CD4-positive, alpha-beta memory T cell (primary cell): Measurements from ENCODE around the gene SERPINB7. TPM values are rescaled to one million over a fixed set of nuclear protein-coding genes. Genes with fewer than 3 reads are reported as not detected.
"Not testable (repeated sequence)": the region's sequence is repeated elsewhere in the genome, so short reads cannot be mapped to it uniquely, and the experiment has no call there.

Source experiments
- CTCF ChIA-PET: fragments of 350-600 bp; sonication (Branson Sonifier 250); formaldehyde crosslinking; loops from one replicate; lab custom pipeline; 2021; ENCODE audit warnings: inconsistent platforms; ENCODE audit not compliant: partially characterized antibody; lab: Charles Lee
- POLR2A ChIA-PET: fragments of 350-600 bp; sonication (Branson Sonifier 250); formaldehyde crosslinking; loops from one replicate; lab custom pipeline; 2021; ENCODE audit not compliant: partially characterized antibody; lab: Charles Lee
- DNase-seq, 5 donors: peaks; one replicate each; pipeline versions ENCODE4 v3.0.0 to v3.0.0-alpha.2; 2020 to 2022; ENCODE audit warnings: mixed read lengths in 1 of 5
- H3K27ac ChIP-seq: one replicate; pipeline ENCODE4 v1.7.0; 2013; ENCODE audit warnings: low read depth, low read length
- H3K27me3 ChIP-seq: 2 replicates; pipeline ENCODE4 v1.7.0; 2013; ENCODE audit warnings: mild to moderate bottlenecking, low read length, moderate library complexity; ENCODE audit not compliant: insufficient read depth
- H3K36me3 ChIP-seq: 2 replicates; pipeline ENCODE4 v1.7.0; 2013; ENCODE audit warnings: mild to moderate bottlenecking, low read length, moderate library complexity; ENCODE audit not compliant: insufficient read depth
- H3K4me1 ChIP-seq: 2 replicates; pipeline ENCODE4 v1.7.0; 2013; ENCODE audit warnings: mild to moderate bottlenecking, low read length, moderate library complexity; ENCODE audit not compliant: insufficient read depth
- H3K4me3 ChIP-seq, 2 donors: one replicate each; pipeline ENCODE4 v1.7.0; 2013; ENCODE audit warnings: low read length in 2 of 2, mild to moderate bottlenecking in 1 of 2
- H3K9me3 ChIP-seq, 2 donors: one replicate each; pipeline ENCODE4 v1.7.0; 2013; ENCODE audit warnings: low read length in 2 of 2, control low read depth in 1 of 2; ENCODE audit not compliant: control insufficient read depth in 1 of 2
- H3K27ac Mint-ChIP-seq, 7 donors: one replicate each; pipeline ENCODE4 v1.8.0; 2020 to 2021; ENCODE audit warnings: mixed read lengths in 7 of 7, mild to moderate bottlenecking in 6 of 7, inconsistent platforms in 3 of 7, moderate library complexity in 3 of 7
- H3K27me3 Mint-ChIP-seq, 2 donors: one replicate each; pipeline ENCODE4 v1.8.0; 2020 to 2021; ENCODE audit warnings: mixed read lengths in 2 of 2
- H3K36me3 Mint-ChIP-seq, 2 donors: one replicate each; pipeline ENCODE4 v1.8.0; 2020 to 2021; ENCODE audit warnings: mixed read lengths in 2 of 2, inconsistent platforms in 1 of 2, mild to moderate bottlenecking in 1 of 2
- H3K4me1 Mint-ChIP-seq, 4 donors: one replicate each; pipeline ENCODE4 v1.8.0; 2020 to 2021; ENCODE audit warnings: mixed read lengths in 4 of 4, mild to moderate bottlenecking in 1 of 4
- H3K4me3 Mint-ChIP-seq, 8 donors: one replicate each; pipeline ENCODE4 v1.8.0; 2020 to 2021; ENCODE audit warnings: mixed read lengths in 8 of 8, mild to moderate bottlenecking in 7 of 8, moderate library complexity in 6 of 8, inconsistent platforms in 3 of 8
- H3K9me3 Mint-ChIP-seq, 8 donors: one replicate each; pipeline ENCODE4 v1.8.0; 2020 to 2021; ENCODE audit warnings: mixed read lengths in 8 of 8, mild to moderate bottlenecking in 5 of 8, inconsistent platforms in 3 of 8, moderate library complexity in 1 of 8
- intact Hi-C: fragments of 100-400 bp; cut with micrococcal nuclease; formaldehyde crosslinking; loops from one replicate; pipeline ENCODE4 v1.15.1; 2023
- polyA plus RNA-seq, 2 donors: library from polyadenylated mRNA; unstranded; fragments of 300-500 nt; fragmentation: Illumina TruSeq; gene quantifications; one replicate each; pipeline ENCODE4 v1.2.3, GENCODE V29; 2021
- total RNA-seq, 2 experiments: library from RNA; stranded (reverse); gene quantifications; one replicate each; pipeline ENCODE4 v1.2.3, GENCODE V29; 2021

Gene SERPINB7
- total and polyA plus RNA-seq, 4 experiments from 2014 or later: not detected

GRCh38 chr18:63749489-63749888, 25.7 kb upstream of the SERPINB7 start:
- H3K4me1 ChIP-seq: no peaks in the 10 kb centered on the region
- no peaks in the 10 kb centered on the region for H3K9me3 ChIP-seq
- Mint-ChIP-seq H3K9me3 (peaks cover 0 to 5% (median 3%) of the 10 kb centered on the region in 8 donors), H3K27ac (no peak overlapping the region), H3K36me3 (no peaks in the 10 kb centered on the region), H3K4me3 (no peak overlapping the region), H3K27me3 (peaks cover 0 to 1% of the 10 kb centered on the region in 2 donors), H3K4me1 (no peaks in the 10 kb centered on the region)
- H3K27me3 ChIP-seq: no peaks in the 10 kb centered on the region
- CTCF ChIA-PET: no interaction called here
- intact Hi-C loops: no loop called here
- no peak overlapping the region for H3K4me3 ChIP-seq
- no peak for DNase-seq
- POLR2A ChIA-PET: no interaction called here
- H3K36me3 ChIP-seq: no peaks in the 10 kb centered on the region
- no peak overlapping the region for H3K27ac ChIP-seq

GRCh38 chr18:63752636-63753035, 22.6 kb upstream of the SERPINB7 start:
- no peak for DNase-seq
- H3K4me3 ChIP-seq: no peak overlapping the region
- Mint-ChIP-seq H3K4me3 (no peak overlapping the region), H3K27me3 (peaks cover 0 to 1% of the 10 kb centered on the region in 2 donors), H3K36me3 (no peaks in the 10 kb centered on the region), H3K27ac (no peak overlapping the region), H3K4me1 (no peaks in the 10 kb centered on the region), H3K9me3 (peaks cover 0 to 9% (median 0%) of the 10 kb centered on the region in 8 donors)
- no peaks in the 10 kb centered on the region for H3K4me1 ChIP-seq
- H3K36me3 ChIP-seq: no peaks in the 10 kb centered on the region
- CTCF ChIA-PET: no interaction called here
- H3K9me3 ChIP-seq: no peaks in the 10 kb centered on the region
- POLR2A ChIA-PET: no interaction called here
- no peaks in the 10 kb centered on the region for H3K27me3 ChIP-seq
- H3K27ac ChIP-seq: no peak overlapping the region
- intact Hi-C loops: no loop called here

- no peaks in the 10 kb centered on the region for H3K4me1 ChIP-seq
- intact Hi-C loops: no loop called here
- no peaks in the 10 kb centered on the region for H3K9me3 ChIP-seq
- no peak overlapping the region for H3K4me3 ChIP-seq
- Mint-ChIP-seq H3K4me1 (no peaks in the 10 kb centered on the region), H3K4me3 (no peak overlapping the region), H3K27me3 (peaks cover 0 to 1% of the 10 kb centered on the region in 2 donors), H3K9me3 (peaks cover 0 to 5% (median 0%) of the 10 kb centered on the region in 8 donors), H3K27ac (no peak overlapping the region), H3K36me3 (no peaks in the 10 kb centered on the region)
- no peak overlapping the region for H3K27ac ChIP-seq
- ChIA-PET CTCF (no interaction called here), POLR2A (no interaction called here)
- DNase-seq: no peak
- H3K27me3 ChIP-seq: no peaks in the 10 kb centered on the region
- no peaks in the 10 kb centered on the region for H3K36me3 ChIP-seq
These were observed 21.5 kb upstream of the SERPINB7 start for GRCh38 chr18:63753676-63754075.

GRCh38 chr18:63757541-63757940, 17.7 kb upstream of the SERPINB7 start:
- Mint-ChIP-seq H3K9me3 (peaks cover 2 to 27% (median 15%) of the 10 kb centered on the region in 8 donors), H3K4me3 (no peak overlapping the region), H3K27ac (no peak overlapping the region), H3K27me3 (peaks cover 0 to 1% of the 10 kb centered on the region in 2 donors), H3K4me1 (no peaks in the 10 kb centered on the region), H3K36me3 (no peaks in the 10 kb centered on the region)
- no peaks in the 10 kb centered on the region for H3K4me1 ChIP-seq
- no peaks in the 10 kb centered on the region for H3K27me3 ChIP-seq
- no peaks in the 10 kb centered on the region for H3K36me3 ChIP-seq
- no peak for DNase-seq
- H3K9me3 ChIP-seq: no peaks in the 10 kb centered on the region
- H3K4me3 ChIP-seq: no peak overlapping the region
- ChIA-PET CTCF (no interaction called here), POLR2A (no interaction called here)
- H3K27ac ChIP-seq: no peak overlapping the region
- intact Hi-C loops: no loop called here

GRCh38 chr18:63758615-63759240, 16.5 kb upstream of the SERPINB7 start:
- H3K36me3 Mint-ChIP-seq: no peaks in the 10 kb centered on the region
- no peak for DNase-seq
- no peaks in the 10 kb centered on the region for H3K4me1 Mint-ChIP-seq
- no peak overlapping the region for H3K4me3 Mint-ChIP-seq
- intact Hi-C loops: no loop called here
- H3K27me3 ChIP-seq: no peaks in the 10 kb centered on the region
- H3K9me3 Mint-ChIP-seq: peaks cover 2 to 27% (median 15%) of the 10 kb centered on the region in 8 donors
- H3K4me1 ChIP-seq: no peaks in the 10 kb centered on the region
- H3K4me3 ChIP-seq: no peak overlapping the region
- no peaks in the 10 kb centered on the region for H3K36me3 ChIP-seq
- CTCF ChIA-PET: no interaction called here
- no peaks in the 10 kb centered on the region for H3K9me3 ChIP-seq
- POLR2A ChIA-PET: no interaction called here
- H3K27ac Mint-ChIP-seq: no peak overlapping the region
- H3K27ac ChIP-seq: no peak overlapping the region
- H3K27me3 Mint-ChIP-seq: peaks cover 0 to 1% of the 10 kb centered on the region in 2 donors

- POLR2A ChIA-PET, H3K4me3 ChIP-seq: not testable (repeated sequence)
These were observed 15.4 kb upstream of the SERPINB7 start for GRCh38 chr18:63759786-63760185.

GRCh38 chr18:63762518-63762917, 12.7 kb upstream of the SERPINB7 start:
- Mint-ChIP-seq H3K9me3 (peaks cover 2 to 24% (median 14%) of the 10 kb centered on the region in 8 donors), H3K27me3 (peaks cover 2 to 3% of the 10 kb centered on the region in 2 donors)

More at GRCh38 chr18:63759786-63760185, 15.4 kb upstream of the SERPINB7 start:
- H3K4me1 Mint-ChIP-seq, H3K27me3 ChIP-seq, H3K36me3 Mint-ChIP-seq, H3K4me3 Mint-ChIP-seq, H3K4me1 ChIP-seq, H3K27ac ChIP-seq, H3K36me3 ChIP-seq, H3K27ac Mint-ChIP-seq, H3K9me3 ChIP-seq, CTCF ChIA-PET, H3K27me3 Mint-ChIP-seq, DNase-seq, intact Hi-C loops: not testable (repeated sequence)
- H3K9me3 Mint-ChIP-seq: peaks cover 2 to 27% (median 15%) of the 10 kb centered on the region in 8 donors

More at GRCh38 chr18:63762518-63762917, 12.7 kb upstream of the SERPINB7 start:
- DNase-seq: no peak
- Histone ChIP-seq H3K9me3 (no peaks in the 10 kb centered on the region), H3K4me1 (no peaks in the 10 kb centered on the region), H3K27ac (no peak overlapping the region), H3K27me3 (no peaks in the 10 kb centered on the region), H3K36me3 (no peaks in the 10 kb centered on the region), H3K4me3 (no peak overlapping the region)
- no peak overlapping the region for H3K4me3 Mint-ChIP-seq
- intact Hi-C loops: no loop called here
- H3K27ac Mint-ChIP-seq: peak overlapping the region in 1 of 7 donors; percentile 4
- no peaks in the 10 kb centered on the region for H3K36me3 Mint-ChIP-seq
- H3K4me1 Mint-ChIP-seq: no peaks in the 10 kb centered on the region
- ChIA-PET CTCF (no interaction called here), POLR2A (no interaction called here)
